Measurements from ENCODE around the gene MRGPRD.

GRCh38 chr11:68932358-68932757 lies 48.4 kb downstream of the MRGPRD start:
- TF ChIP-seq POLR2A (IDR thresholded peaks at IDR 0.05) (no peak), CTCF (IDR thresholded peaks at IDR 0.05) (no peak), POLR2AphosphoS5 (IDR thresholded peaks at IDR 0.05) (peak; percentile 84), EP300 (IDR thresholded peaks at IDR 0.05) (no peak)
